Measurements from ENCODE around the gene SGTA. TPM values are rescaled to one million over a fixed set of nuclear protein-coding genes. Genes with fewer than 3 reads are reported as not detected.

Gene SGTA
- total and polyA plus RNA-seq, 2 of the 8 experiments (the other 6 are each of a cell fraction or from before 2014, with no cell fraction given) = 86.8 to 130 TPM

GRCh38 chr19:2796659-2797266, 13.7 kb upstream of the SGTA start:
- no peak overlapping the region for H2BK20ac ChIP-seq (ENCODE audit: low read length)
- no peak overlapping the region for H3K23ac ChIP-seq (ENCODE audit: insufficient read length)
- no peaks in the 10 kb centered on the region; a peak in 1 of 7 replicates for H3K27me3 ChIP-seq (replicated peaks in 1 of 4; ENCODE audit: control insufficient read depth in 3 of 4, extremely low read depth in 1 of 4, insufficient read depth in 3 of 4, low read length in 3 of 4)
- H2BK12ac ChIP-seq (ENCODE audit: low read depth, low read length) = no peak overlapping the region
- no peak overlapping the region for H3K27ac ChIP-seq (ENCODE audit: low read depth, low read length)
- H2AFZ ChIP-seq (ENCODE audit: low read length) = no peak overlapping the region
- no peak overlapping the region for H3K4me2 ChIP-seq (ENCODE audit: insufficient read depth in 1 of 2, low read depth in 2 of 2, low read length in 2 of 2)
- no peak overlapping the region for H3K4me3 ChIP-seq (ENCODE audit: extremely low read depth in 1 of 4, insufficient read depth in 2 of 4, low read depth in 3 of 4, low read length in 4 of 4)
- peaks cover 25 to 69% (median 55%) of the 10 kb centered on the region in 4 experiments for H3K36me3 ChIP-seq (ENCODE audit: control insufficient read depth in 2 of 4, insufficient read depth in 4 of 4, low read length in 3 of 4)
- no peak for DNase-seq (ENCODE audit: low read depth in 1 of 2, low spot score in 2 of 2)
- no peaks in the 10 kb centered on the region for H3K9me3 ChIP-seq (ENCODE audit: insufficient read depth in 2 of 2, low read depth in 1 of 2, low read length in 1 of 2)
- no peak overlapping the region; the same call in 1 of the 2 replicates for H2BK5ac ChIP-seq (ENCODE audit: low read depth, low read length)
- no peak overlapping the region for H3K18ac ChIP-seq (ENCODE audit: extremely low read depth, low read length)
- H3K9ac ChIP-seq (replicated peaks in 1 of 4; ENCODE audit: extremely low read depth in 1 of 4, low read depth in 3 of 4, low read length in 3 of 4) = no peak overlapping the region
- no peak for TF ChIP-seq SIN3A (conservative IDR thresholded peaks at IDR 0.05 in 1 of 2, IDR thresholded peaks at IDR 0.05 in 1 of 2; ENCODE audit: low read depth in 1 of 2, low read length in 2 of 2)
- ChIA-PET CTCF (ENCODE audit: partially characterized antibody) (interaction anchor here (0.8 kb wide), 1 partner anchor 51 kb away, joined by 3 read pairs; no protein-coding TSS in a partner anchor), POLR2A (ENCODE audit: partially characterized antibody) (interaction anchor here (1.2 kb wide), 1 partner anchor 10 kb away, joined by 5 read pairs; no protein-coding TSS in a partner anchor)
- H4K20me1 ChIP-seq (replicated peaks in 1 of 2; ENCODE audit: control insufficient read depth in 1 of 2, insufficient read depth in 2 of 2, low read length in 2 of 2) = peaks cover 8 to 21% of the 10 kb centered on the region in 2 experiments
- FAIRE-seq = no peak
- no peak overlapping the region for H3K56ac ChIP-seq (replicated peaks; ENCODE audit: insufficient read length, low read depth, low read length)
- no peak overlapping the region for H4K91ac ChIP-seq (replicated peaks; ENCODE audit: insufficient read length, low read length)
- WGBS, 2 experiments (ENCODE audit: extremely low coverage in 1 of 2, insufficient coverage in 1 of 2, insufficient read length in 1 of 2, insufficient replicate concordance in 2 of 2, low coverage in 1 of 2, low lambda C conversion rate in 2 of 2, missing lambda C conversion rate in 1 of 2) = 91% methylated on average over 18 of the region's 23 CpGs; no CpG with 5 or more reads in 1 of the 2 experiments
- no peaks in the 10 kb centered on the region for H3K79me2 ChIP-seq (ENCODE audit: control insufficient read depth in 1 of 2, insufficient read depth in 2 of 2, low read length in 2 of 2)
- H3K4ac ChIP-seq (replicated peaks; ENCODE audit: insufficient read length, low read depth, low read length) = no peak overlapping the region
- peaks cover 6% of the 10 kb centered on the region for H3K79me1 ChIP-seq (ENCODE audit: low read depth, low read length)
- H4K5ac ChIP-seq (ENCODE audit: insufficient read length, low read depth, low read length) = no peak overlapping the region
- H3K23me2 ChIP-seq (ENCODE audit: low read depth, low read length) = peaks cover under 1% of the 10 kb centered on the region; the same call in 1 of the 2 replicates
- H2AK5ac ChIP-seq (ENCODE audit: low read depth, low read length) = no peak overlapping the region
- no peak overlapping the region for H4K8ac ChIP-seq (ENCODE audit: extremely low read depth, insufficient read depth, low read length)
- no peak overlapping the region for H3K14ac ChIP-seq (ENCODE audit: insufficient read length)
- H3K4me1 ChIP-seq (replicated peaks in 1 of 4; ENCODE audit: control insufficient read depth in 3 of 4, insufficient read depth in 4 of 4, low read length in 3 of 4) = no peaks in the 10 kb centered on the region; a peak in 2 of 7 replicates
- no peak overlapping the region for H2BK15ac ChIP-seq (ENCODE audit: low read length)
- no peak overlapping the region for H2BK120ac ChIP-seq (replicated peaks; ENCODE audit: low read depth, low read length)

Measured in H1 (cell line).